GM12801 (cell line): ENCODE measurements around the gene NR1H2.

Source experiments
- CTCF ChIP-seq: IDR thresholded peaks from one replicate; pipeline ENCODE4 v1.5.1; 2011; ENCODE audit warnings: control low read depth; ENCODE audit not compliant: insufficient read length; ENCODE audit errors: extremely low read depth

NR1H2 gene

GRCh38 chr19:50376166-50377050 lies at the start of gene NR1H2:
Gene NR1H2 (plus strand): TSS chr19:50376457. CDS start chr19:50377606, 1,149 bp downstream.
- TF ChIP-seq CTCF, result no peak

GRCh38 chr19:50327013-50327412 lies 49.2 kb upstream of the NR1H2 start:
- no peak for TF ChIP-seq CTCF

- TF ChIP-seq CTCF, result no peak
Observed at GRCh38 chr19:50327461-50328223, 48.6 kb upstream of the NR1H2 start.

- TF ChIP-seq CTCF, result no peak
Observed at GRCh38 chr19:50328224-50328872, 47.9 kb upstream of the NR1H2 start.

- TF ChIP-seq CTCF, result no peak
Observed at GRCh38 chr19:50328873-50329145, 47.4 kb upstream of the NR1H2 start.

- no peak for TF ChIP-seq CTCF
Observed at GRCh38 chr19:50329146-50329925, 46.9 kb upstream of the NR1H2 start, which contains the start of gene KCNC3. Gene KCNC3 (minus strand): TSS chr19:50329377. CDS start chr19:50329082, 295 bp downstream.
